GM21528 (cell line): Measurements from ENCODE around the gene PDCD7.
"Not testable (repeated sequence)": the region's sequence is repeated elsewhere in the genome, so short reads cannot be mapped to it uniquely, and the experiment has no call there.

Experiments
- ATAC-seq: cut with Tn5 transposase; IDR thresholded peaks from one replicate; pipeline ENCODE4 v1.9.1; 2021; ENCODE audit warnings: mild to moderate bottlenecking, moderate library complexity; ENCODE audit not compliant: unreplicated experiment, low FRiP score

The PDCD7 gene, protein sequence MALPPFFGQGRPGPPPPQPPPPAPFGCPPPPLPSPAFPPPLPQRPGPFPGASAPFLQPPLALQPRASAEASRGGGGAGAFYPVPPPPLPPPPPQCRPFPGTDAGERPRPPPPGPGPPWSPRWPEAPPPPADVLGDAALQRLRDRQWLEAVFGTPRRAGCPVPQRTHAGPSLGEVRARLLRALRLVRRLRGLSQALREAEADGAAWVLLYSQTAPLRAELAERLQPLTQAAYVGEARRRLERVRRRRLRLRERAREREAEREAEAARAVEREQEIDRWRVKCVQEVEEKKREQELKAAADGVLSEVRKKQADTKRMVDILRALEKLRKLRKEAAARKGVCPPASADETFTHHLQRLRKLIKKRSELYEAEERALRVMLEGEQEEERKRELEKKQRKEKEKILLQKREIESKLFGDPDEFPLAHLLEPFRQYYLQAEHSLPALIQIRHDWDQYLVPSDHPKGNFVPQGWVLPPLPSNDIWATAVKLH

DNA sequence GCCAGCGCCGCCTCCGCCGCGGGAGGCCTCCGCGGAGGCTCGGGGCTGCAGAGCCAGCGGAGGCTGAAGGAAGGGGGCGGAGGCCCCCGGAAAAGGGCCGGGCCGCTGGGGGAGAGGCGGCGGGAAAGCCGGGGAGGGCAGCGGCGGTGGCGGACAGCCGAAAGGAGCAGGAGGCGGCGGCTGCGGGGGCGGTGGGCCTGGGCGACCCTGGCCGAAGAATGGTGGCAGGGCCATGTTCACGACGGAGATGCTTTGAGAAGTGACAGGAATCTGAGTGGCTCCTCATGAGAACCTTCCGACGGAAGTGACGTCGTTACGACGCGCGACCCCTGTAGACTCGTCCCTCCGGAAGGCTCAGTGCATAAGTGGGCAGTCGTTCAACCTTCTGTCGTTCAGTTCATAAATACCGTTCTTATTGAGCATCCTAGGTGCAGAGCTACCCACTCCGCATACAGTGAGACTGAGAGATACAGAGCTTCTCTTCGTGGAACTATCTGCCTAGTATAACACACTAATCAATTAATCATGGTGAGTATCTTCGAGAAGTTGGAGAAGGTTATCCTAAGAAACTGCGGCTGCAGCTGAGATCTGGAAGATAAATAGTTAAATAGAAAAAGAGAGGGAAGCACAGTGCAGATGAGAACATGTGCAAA lies at the start of gene PDCD7:
PDCD7 (minus strand) TSS at position 261 of the 653 bp plus-strand sequence; CDS start at position 234, 27 bp downstream.
- peak; percentile 85 for ATAC-seq

DNA sequence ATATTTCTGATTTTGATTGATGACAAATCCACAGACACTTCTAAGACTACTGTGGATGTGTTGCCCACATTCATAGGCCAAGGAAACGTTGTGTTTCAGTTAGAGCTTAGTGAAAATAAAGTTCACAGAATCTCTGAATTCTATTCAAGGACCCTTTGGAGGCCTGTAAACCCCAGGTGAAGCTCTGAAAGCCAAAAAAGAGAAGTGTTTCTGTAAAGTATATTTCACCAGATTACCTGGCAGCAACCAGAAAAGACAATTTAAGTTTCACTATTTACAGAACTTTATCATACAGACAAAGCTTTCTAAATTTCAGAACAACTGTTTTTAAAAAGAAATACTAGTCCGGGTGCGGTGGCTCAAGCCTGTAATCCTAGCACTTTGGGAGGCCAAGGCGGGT lies 48.9 kb upstream of the PDCD7 start:
- no peak for ATAC-seq

DNA sequence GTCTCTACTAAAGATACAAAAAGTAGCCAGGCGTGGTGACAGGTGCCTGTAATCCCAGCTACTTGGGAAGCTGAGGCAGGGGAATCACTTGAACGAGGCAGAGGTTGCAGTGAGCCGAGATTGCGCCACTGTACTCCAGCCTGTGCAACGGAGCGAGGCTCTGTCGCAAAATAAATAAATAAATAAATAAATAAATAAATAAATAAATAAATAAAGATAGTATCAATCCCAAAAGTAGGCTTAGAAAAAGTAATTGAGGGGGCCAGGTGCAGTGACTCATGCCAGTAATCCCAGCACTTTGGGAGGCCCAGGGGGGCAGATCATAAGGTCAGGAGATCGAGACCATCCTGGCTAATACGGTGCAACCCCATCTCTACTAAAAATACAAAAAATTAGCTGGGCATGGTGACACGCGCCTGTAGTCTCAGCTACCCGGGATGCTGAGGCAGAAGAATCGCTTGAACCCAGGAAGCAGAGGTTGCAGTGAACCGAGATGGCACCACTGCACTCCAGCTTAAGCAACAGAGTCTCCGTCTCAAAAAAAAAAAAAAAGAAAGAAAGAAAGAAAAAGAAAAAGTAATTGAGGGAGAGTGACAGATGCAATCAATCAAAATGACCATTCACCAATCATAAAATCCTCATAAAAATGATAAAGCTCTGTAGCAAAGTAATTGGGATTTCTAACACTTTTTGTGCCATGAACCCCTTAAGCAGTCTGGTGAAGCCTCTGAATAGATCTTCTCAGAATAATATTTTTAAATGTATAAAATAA lies 48.2 kb upstream of the PDCD7 start:
- not testable (repeated sequence) for ATAC-seq

DNA sequence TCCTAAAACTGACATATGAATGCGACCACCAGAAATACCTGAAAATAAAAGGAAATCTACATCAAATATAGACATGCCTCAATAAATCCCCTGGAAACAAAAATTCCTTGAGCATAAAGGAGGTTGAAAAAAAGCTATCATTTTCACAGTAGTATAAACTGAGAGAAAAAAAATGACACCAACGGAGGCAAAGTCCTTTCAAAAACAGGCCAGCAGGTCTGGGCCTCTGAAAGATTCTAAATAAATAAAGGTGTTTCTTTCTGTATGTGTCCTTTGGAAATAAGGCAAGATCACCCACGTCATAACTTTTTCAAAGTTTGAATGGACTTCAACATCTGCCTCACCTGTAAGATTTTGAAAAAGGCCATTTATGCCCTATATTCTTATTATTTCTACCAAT lies 46.6 kb upstream of the PDCD7 start:
- ATAC-seq = no peak

DNA sequence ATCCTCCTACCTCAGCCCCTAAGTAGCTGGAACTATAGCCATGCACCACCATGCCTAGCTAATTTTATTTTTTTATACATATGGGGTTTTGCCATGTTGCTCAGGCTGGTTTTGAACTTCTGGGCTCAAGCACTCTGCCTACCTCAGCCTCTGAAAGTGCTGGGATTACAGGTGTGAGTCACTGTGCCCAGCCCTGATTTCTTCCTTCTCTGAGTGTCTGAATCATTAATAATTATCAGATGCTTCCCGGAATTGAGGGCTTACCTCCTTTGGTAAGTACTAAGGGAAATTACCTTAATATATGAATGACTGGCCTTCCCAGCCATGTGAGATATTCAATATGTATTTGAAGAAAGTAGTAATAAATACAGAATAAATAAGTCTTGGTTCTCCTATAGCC lies 44.3 kb upstream of the PDCD7 start:
- no peak for ATAC-seq

DNA sequence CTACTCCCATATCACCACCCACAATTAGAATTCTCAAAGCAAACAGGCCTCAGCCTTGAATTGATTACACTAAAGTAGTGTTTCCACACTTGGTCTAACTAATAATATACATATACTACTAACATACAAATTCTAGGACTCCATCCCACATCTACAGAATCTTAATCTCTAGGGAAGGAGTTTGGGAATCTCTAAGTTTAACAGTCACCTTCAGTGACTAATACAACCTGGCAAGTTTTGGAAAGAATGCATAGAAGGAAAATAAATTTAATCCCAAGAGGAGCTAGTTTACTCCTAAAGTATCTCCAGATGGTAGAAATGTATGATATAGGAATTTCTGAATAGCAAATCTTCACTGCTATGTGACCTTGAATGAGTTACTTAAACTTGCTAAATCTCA lies 42.4 kb upstream of the PDCD7 start:
- no peak for ATAC-seq

DNA sequence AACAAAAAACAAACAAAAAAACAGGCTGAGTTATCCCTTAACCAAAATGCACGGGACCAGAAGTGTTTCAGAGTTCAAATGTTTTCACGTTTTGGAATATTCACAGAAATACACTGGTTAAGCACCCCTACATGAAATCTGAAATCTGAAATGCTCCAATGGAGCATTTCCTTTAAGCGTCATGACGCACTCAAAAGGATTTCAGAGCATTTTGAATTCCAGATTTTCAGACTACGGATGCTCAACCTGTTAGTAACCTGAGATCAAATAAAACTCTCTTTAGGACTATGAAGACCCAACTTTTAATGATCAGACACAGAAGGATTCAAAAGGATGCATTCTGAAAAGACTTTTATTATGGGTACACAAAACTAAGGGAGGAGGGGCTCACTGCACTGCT lies 41.9 kb upstream of the PDCD7 start:
- no peak for ATAC-seq

DNA sequence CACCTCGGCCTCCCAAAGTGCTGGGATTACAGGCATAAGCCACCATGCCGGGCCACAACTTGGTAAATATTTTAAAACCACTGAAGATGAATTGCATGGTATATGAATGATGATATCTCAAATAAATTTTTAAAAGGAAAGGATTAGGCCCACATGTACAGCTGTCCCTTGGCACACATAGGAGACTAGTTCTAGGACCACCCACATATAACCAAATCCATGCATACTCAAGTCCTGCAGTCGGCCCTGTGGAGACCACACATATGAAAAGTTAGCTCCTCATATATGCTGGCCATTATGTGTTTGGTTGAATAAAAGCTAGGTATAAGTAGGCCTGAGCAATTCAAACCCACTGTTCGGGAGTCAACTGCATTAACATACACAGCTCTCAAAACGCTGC lies 40.9 kb upstream of the PDCD7 start:
- ATAC-seq = no peak

DNA sequence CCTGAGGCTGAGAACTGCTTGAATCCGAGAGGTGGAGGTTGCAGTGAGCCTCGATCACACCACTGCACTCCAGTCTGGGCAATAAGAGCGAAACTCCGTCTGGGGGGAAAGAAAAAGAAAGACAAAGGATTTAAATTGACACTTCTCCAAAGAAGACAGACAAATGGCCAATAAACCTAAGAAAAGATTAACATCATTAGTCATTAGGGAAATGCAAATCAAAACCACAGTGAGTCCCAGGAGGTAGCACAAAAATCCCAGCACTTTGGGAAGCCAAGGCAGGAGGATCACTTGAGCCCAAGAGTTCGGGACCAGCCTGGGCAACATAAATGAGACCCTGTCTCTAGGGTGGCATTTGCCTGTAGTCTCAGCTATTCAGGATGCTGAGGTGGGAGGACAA lies 38.9 kb upstream of the PDCD7 start:
- ATAC-seq = no peak

DNA sequence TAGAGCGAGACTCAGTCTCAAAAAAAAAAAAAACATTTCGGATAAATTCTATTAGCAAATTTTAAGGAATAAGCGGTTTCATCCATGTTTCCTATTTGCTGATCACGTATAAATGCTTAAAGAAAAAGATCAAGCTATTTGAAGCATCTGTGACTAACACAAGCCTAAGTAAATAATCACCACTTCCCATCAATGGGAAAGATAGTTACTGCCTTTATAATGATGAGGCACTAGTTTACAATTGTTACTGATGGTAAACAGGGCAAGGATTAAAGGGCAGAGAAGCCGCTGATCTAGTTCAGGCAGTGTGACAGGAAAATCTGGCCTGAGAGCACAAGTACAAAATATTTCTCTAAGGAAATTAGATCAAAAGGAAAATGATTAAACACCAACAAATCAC lies 37.8 kb upstream of the PDCD7 start:
- ATAC-seq = no peak

DNA sequence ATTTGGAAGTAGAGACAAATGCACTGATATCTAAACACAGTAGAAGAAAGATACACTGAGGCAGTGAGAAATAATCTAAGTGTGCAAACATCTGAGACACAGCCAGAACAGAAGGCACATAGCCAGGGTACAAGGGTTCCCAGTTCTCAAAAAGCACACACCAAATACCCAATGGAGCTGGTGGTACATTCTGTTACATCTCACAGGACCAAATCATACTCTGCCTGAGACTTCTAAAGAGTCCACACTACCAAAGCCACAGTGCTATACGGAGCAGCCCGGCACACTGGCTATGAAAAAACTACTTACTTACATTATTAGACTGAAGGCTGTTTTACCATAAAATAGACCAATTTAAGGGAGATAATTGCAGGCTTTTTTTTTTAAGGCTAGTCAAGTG lies 32.3 kb upstream of the PDCD7 start:
- ATAC-seq = no peak

DNA sequence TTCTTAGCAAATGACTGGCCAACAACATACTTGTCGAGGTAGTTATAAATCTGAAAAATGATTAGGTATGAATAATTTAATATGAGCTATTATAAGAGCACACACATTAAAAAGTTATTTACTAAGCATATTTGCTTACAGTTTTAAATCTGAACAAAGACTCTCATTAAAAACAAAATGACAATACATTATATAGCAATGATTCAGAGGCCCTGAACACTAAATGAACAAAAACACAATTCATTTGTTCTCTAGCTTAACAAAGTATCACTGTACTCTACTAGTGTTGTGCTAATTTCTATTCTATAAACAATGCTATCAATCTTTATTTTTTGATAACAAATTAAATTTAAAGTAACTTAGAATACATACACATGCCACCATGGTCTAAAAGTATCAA lies 30.5 kb upstream of the PDCD7 start:
- no peak for ATAC-seq

DNA sequence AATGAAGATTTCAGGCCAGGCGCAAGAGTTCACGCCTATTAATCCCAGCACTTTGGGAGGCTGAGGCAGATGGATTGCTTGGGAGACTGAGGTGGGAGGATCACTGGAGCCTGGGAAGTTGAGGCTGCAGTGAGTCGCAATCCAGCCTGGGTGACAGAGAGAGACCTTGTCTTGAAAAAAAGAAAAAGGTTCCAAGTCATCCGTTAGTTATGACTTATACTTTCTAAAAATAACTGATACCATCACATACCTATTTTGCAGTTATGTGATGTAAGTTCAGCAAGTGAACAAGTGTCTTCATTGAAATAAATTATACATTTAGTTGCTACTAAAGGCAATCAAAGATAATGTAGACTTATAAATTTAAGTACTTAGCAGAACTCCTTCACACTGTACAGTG lies 29.4 kb upstream of the PDCD7 start:
- ATAC-seq = no peak

DNA sequence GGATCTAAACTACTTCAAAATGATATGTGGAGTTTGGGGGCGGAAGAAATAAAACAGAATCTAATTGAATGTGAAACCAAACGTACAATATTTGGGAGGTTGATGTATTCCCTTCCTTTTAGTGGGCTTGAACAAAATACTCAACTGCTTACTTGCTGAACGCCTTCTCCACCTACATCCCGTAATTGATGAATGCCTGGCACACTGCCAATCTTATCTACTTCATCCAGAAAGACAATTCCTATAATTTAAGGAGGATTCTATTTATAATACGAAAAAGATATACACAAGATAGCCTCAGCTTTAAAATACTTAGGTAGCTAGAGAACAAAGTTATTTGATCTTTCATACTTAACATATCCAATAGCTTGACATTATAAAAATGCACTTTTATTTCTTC lies 23.1 kb upstream of the PDCD7 start:
- ATAC-seq = no peak

DNA sequence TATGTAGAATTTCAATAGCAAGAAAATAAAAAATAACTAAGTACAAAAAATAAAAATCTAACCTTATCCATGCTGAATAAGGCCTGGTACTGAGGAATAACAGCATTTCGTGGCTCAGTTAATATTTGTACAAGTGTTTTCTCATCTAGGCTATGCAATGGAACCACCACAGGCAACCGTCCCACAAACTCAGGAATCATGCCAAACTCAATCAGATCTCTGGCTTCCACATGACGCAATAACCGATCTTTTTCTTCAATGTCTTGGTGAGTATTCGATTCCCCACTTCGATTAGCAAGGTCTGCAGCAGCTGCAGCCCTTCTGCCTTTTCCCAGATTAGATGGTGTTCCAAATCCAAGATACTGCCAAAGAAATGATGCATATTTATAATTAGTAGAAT lies 21.1 kb upstream of the PDCD7 start:
- no peak for ATAC-seq

DNA sequence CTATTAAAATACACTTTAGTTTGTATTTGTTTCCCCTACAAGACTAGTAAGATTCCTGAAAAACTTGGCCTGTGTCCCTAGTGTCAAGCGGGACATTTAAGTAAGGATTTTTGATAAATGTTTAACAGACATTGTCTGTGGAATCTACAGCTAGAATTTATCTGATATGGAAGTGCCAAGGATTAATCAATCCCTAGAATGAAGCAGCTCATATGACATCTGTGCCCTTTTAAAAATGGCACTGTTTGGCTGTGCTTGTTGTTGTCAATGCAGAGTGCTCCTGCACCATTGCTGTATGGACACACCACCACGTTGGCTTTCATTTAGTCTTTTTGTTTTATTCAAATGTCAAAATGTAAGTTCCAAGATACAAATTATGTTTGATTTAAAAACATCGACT lies 14.3 kb upstream of the PDCD7 start:
- no peak for ATAC-seq

DNA sequence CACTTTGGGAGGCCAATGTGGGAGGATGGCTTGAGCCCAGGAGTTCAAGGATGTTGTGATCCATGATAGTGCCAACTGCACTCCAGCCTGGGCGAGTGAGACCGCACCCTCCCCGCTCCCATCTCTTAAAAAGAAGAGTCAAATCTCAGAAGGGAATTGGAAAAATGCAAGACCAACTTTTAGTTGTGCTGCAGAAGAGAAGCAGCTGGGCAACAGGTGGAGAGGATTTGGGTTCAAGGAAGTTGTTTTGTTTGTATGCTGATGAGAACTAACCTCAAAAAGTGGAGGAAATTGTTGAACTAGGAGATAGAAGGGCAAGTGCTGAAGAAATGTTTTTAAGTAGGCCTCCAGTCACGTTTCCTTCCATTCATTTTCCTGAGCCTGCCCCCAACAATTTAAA lies 12.8 kb upstream of the PDCD7 start:
- no peak for ATAC-seq

DNA sequence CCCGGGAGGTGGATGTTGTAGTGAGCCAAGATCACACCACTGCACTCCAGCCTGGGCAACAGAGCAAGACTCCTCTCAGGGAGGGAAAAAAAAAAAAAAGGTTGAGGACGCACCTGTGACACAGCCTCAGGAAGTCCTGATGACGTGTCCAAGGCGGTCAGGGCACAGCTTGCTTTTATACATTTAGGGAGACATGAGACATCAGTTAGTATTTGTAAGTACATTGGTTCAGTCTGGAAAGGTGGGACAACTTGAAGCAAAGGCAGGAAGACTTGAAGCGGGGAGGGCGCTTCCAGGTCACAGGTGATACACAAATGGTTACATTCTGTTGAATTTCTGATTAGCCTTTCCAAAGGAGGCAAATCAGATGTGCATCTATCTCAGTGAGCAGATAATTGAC lies 5.0 kb upstream of the PDCD7 start:
- ATAC-seq = not testable (repeated sequence)

DNA sequence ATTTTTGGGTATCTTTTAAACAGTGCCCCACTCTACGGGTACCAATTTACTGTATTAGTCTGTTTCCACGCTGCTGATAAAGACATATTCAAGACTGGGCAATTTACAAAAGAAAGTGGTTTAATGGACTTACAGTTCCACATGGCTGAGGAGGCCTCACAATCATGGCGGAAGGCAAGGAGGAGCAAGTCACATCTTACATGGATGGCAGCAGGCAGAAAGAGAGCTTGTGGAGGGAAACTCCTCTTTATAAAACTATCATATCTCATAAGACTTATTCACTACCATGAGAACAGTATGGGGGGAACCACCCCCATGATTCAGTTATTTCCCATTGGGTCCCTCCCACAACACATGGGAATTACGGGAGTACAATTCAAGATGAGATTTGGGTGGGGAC lies 4.3 kb upstream of the PDCD7 start:
- ATAC-seq = not testable (repeated sequence)

DNA sequence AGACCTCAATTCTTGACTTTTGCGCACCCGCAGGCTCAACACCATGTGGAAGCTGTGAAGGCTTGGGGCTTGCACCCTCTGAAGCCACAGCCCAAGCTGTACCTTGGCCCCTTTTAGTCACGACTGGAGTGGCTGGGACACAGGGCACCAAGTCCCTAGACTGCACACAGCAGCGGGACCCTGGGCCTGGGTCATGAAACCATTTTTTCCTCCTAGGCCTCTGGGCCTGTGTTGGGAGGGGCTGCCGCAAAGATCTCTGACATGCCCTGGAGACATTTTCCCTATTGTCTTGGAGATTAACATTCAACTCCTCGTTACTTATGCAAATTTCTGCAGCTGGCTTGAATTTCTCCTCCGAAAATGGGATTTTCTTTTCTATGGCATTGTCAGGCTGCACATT lies 3.5 kb upstream of the PDCD7 start:
- not testable (repeated sequence) for ATAC-seq

DNA sequence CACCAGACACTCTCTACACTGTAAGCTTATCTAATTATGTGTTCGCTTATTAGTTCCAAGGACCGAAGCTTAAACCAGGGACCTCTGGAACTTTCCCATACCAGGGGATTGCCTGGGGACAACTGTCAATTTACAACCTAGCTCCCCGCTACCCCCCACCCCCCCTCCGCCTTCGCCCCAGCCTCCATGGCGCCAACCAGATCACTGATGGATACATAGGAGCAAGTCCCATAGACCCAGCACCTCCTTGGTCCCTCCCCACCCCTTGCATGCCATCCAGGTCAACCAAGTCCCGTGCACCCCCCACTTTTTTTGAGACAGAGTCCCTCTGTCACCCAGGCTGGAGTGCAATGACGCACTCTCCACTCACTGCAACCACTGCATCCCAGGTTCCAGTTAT lies 930 bp upstream of the PDCD7 start:
- no peak for ATAC-seq
